ENCODE measurements around the gene GSTM4. TPM values are rescaled to one million over a fixed set of nuclear protein-coding genes. Genes with fewer than 3 reads are reported as not detected.

GSTM4 gene
- total and polyA plus RNA-seq, 2 experiments from 2014 or later, result 12.8 to 12.9 TPM

DNA sequence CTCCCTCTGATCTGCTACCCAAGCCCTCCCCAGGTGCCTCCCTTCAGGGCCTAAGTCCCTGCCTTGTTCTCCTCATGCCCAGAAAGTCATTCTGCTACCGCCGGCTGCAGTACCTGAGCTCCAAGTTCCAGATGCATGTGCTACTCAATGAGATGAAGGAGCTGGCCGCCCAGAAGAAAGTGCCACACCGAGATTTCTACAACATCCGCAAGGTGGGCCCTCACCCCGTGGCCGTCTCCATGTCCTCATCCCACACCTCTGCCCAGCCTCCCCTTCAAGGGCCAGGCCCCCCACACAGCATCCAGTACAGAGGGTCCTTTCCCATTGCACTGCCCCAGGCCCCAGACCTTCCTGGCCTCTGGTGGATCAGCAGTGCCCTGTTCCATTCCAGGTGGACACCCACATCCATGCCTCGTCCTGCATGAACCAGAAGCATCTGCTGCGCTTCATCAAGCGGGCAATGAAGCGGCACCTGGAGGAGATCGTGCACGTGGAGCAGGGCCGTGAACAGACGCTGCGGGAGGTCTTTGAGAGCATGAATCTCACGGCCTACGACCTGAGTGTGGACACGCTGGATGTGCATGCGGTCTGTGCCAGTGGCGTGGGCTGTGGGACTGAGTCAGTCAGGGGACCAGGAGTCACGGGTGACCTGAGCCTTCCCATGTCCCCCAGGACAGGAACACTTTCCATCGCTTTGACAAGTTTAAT is 28.1 kb upstream of the GSTM4 start:
- Histone ChIP-seq H3K4me3 (no peak overlapping the region), H3K4me2 (no peak overlapping the region), H3K27me3 (ENCODE audit: insufficient read depth) (no peaks in the 10 kb centered on the region), H3K9me2 (ENCODE audit: insufficient read depth) (no peaks in the 10 kb centered on the region), H3F3A (replicated peaks; ENCODE audit: low read depth) (no peaks in the 10 kb centered on the region), H2AFZ (no peak overlapping the region), H3K4me1 (ENCODE audit: insufficient read depth) (no peaks in the 10 kb centered on the region), H4K20me1 (replicated peaks; ENCODE audit: insufficient read depth) (no peaks in the 10 kb centered on the region; the same call in 1 of the 2 replicates), H3K27ac (ENCODE audit: low read depth) (no peak overlapping the region), H3K79me2 (replicated peaks; ENCODE audit: insufficient read depth) (peaks cover 9% of the 10 kb centered on the region), H3K36me3 (ENCODE audit: insufficient read depth) (peaks cover 4% of the 10 kb centered on the region; the same call in 1 of the 2 replicates)
- Mint-ChIP-seq H3K9me3 (no peaks in the 10 kb centered on the region), H3K36me3 (ENCODE audit: low read depth) (peaks cover 27% of the 10 kb centered on the region), H3K4me3 (no peak overlapping the region), H3K4me1 (peaks cover 15% of the 10 kb centered on the region), H3K27ac (no peak overlapping the region), H3K27me3 (ENCODE audit: insufficient read depth, low read depth, poor library complexity) (peaks cover 4% of the 10 kb centered on the region)
- ATAC-seq (no peak), DNase-seq (ENCODE audit: low spot score) (no peak)
- TF ChIP-seq JUNB (IDR thresholded peaks at IDR 0.05; ENCODE audit: unreplicated experiment) (no peak), REST (IDR thresholded peaks at IDR 0.05; ENCODE audit: unreplicated experiment) (no peak), EZH2 (IDR thresholded peaks at IDR 0.05; ENCODE audit: low read depth, unreplicated experiment) (no peak), EZH2phosphoT487 (IDR thresholded peaks at IDR 0.05; ENCODE audit: unreplicated experiment) (no peak), NANOG (IDR thresholded peaks at IDR 0.05; ENCODE audit: borderline replicate concordance) (no peak), ZNF114 (CRISPR knock-in tag; IDR thresholded peaks at IDR 0.05) (no peak), POLR2AphosphoS5 (IDR thresholded peaks at IDR 0.05; ENCODE audit: low read depth) (no peak), CTCF (conservative IDR thresholded peaks at IDR 0.05; ENCODE audit: low read depth in 2 of 2) (no peak), CREB1 (CRISPR knock-in tag; IDR thresholded peaks at IDR 0.05; ENCODE audit: low read depth) (no peak), STAT1 (IDR thresholded peaks at IDR 0.05; ENCODE audit: unreplicated experiment) (no peak), ZNF331 (CRISPR knock-in tag; IDR thresholded peaks at IDR 0.05; ENCODE audit: low read depth) (no peak)
- TF ChIP-seq, protein P1, sequence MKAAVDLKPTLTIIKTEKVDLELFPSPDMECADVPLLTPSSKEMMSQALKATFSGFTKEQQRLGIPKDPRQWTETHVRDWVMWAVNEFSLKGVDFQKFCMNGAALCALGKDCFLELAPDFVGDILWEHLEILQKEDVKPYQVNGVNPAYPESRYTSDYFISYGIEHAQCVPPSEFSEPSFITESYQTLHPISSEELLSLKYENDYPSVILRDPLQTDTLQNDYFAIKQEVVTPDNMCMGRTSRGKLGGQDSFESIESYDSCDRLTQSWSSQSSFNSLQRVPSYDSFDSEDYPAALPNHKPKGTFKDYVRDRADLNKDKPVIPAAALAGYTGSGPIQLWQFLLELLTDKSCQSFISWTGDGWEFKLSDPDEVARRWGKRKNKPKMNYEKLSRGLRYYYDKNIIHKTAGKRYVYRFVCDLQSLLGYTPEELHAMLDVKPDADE (IDR thresholded peaks at IDR 0.05), result no peak
- TF ChIP-seq, protein P2, sequence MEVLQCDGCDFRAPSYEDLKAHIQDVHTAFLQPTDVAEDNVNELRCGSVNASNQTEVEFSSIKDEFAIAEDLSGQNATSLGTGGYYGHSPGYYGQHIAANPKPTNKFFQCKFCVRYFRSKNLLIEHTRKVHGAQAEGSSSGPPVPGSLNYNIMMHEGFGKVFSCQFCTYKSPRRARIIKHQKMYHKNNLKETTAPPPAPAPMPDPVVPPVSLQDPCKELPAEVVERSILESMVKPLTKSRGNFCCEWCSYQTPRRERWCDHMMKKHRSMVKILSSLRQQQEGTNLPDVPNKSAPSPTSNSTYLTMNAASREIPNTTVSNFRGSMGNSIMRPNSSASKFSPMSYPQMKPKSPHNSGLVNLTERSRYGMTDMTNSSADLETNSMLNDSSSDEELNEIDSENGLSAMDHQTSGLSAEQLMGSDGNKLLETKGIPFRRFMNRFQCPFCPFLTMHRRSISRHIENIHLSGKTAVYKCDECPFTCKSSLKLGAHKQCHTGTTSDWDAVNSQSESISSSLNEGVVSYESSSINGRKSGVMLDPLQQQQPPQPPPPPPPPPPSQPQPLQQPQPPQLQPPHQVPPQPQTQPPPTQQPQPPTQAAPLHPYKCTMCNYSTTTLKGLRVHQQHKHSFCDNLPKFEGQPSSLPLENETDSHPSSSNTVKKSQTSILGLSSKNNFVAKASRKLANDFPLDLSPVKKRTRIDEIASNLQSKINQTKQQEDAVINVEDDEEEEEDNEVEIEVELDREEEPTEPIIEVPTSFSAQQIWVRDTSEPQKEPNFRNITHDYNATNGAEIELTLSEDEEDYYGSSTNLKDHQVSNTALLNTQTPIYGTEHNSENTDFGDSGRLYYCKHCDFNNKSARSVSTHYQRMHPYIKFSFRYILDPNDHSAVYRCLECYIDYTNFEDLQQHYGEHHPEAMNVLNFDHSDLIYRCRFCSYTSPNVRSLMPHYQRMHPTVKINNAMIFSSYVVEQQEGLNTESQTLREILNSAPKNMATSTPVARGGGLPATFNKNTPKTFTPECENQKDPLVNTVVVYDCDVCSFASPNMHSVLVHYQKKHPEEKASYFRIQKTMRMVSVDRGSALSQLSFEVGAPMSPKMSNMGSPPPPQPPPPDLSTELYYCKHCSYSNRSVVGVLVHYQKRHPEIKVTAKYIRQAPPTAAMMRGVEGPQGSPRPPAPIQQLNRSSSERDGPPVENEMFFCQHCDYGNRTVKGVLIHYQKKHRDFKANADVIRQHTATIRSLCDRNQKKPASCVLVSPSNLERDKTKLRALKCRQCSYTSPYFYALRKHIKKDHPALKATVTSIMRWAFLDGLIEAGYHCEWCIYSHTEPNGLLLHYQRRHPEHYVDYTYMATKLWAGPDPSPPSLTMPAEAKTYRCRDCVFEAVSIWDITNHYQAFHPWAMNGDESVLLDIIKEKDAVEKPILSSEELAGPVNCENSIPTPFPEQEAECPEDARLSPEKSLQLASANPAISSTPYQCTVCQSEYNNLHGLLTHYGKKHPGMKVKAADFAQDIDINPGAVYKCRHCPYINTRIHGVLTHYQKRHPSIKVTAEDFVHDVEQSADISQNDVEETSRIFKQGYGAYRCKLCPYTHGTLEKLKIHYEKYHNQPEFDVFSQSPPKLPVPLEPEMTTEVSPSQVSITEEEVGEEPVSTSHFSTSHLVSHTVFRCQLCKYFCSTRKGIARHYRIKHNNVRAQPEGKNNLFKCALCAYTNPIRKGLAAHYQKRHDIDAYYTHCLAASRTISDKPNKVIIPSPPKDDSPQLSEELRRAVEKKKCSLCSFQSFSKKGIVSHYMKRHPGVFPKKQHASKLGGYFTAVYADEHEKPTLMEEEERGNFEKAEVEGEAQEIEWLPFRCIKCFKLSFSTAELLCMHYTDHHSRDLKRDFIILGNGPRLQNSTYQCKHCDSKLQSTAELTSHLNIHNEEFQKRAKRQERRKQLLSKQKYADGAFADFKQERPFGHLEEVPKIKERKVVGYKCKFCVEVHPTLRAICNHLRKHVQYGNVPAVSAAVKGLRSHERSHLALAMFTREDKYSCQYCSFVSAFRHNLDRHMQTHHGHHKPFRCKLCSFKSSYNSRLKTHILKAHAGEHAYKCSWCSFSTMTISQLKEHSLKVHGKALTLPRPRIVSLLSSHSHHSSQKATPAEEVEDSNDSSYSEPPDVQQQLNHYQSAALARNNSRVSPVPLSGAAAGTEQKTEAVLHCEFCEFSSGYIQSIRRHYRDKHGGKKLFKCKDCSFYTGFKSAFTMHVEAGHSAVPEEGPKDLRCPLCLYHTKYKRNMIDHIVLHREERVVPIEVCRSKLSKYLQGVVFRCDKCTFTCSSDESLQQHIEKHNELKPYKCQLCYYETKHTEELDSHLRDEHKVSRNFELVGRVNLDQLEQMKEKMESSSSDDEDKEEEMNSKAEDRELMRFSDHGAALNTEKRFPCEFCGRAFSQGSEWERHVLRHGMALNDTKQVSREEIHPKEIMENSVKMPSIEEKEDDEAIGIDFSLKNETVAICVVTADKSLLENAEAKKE (CRISPR knock-in tag; IDR thresholded peaks at IDR 0.05), result no peak
